Effector memory CD4-positive, alpha-beta T cell (primary cell): ENCODE data around the gene BRIP1.
"Not testable (repeated sequence)": the region's sequence is repeated elsewhere in the genome, so short reads cannot be mapped to it uniquely, and the experiment has no call there.

Experiments used
- DNase-seq, 3 donors: peaks; one replicate each; pipeline ENCODE4 v3.0.0-alpha.2; 2020
- H3K27ac ChIP-seq: 2 replicates; pipeline ENCODE4 v1.7.0; 2013; ENCODE audit warnings: mild to moderate bottlenecking, low read length, moderate library complexity; ENCODE audit not compliant: insufficient read depth, poor library complexity, severe bottlenecking
- H3K27me3 ChIP-seq: replicated peaks from 2 replicates; pipeline ENCODE4 v1.7.0; 2013; ENCODE audit warnings: mild to moderate bottlenecking, low read length; ENCODE audit not compliant: insufficient read depth, control insufficient read depth, poor library complexity, severe bottlenecking
- H3K36me3 ChIP-seq: 2 replicates; pipeline ENCODE4 v1.7.0; 2013; ENCODE audit warnings: mild to moderate bottlenecking, low read length, moderate library complexity; ENCODE audit not compliant: control insufficient read depth, insufficient read depth
- H3K4me1 ChIP-seq: 2 replicates; pipeline ENCODE4 v1.7.0; 2013; ENCODE audit warnings: low read length, mild to moderate bottlenecking; ENCODE audit not compliant: control insufficient read depth, insufficient read depth, poor library complexity, severe bottlenecking
- H3K4me3 ChIP-seq: 2 replicates; pipeline ENCODE4 v1.7.0; 2013; ENCODE audit warnings: low read length, low read depth, mild to moderate bottlenecking; ENCODE audit not compliant: insufficient read depth, poor library complexity, severe bottlenecking
- H3K9me3 ChIP-seq: 2 replicates; pipeline ENCODE4 v1.7.0; 2013; ENCODE audit warnings: mild to moderate bottlenecking, low read length, moderate library complexity; ENCODE audit not compliant: control insufficient read depth

The BRIP1 gene

GRCh38 chr17:61869138-61869537 lies 5.8 kb upstream of the BRIP1 start:
- peaks cover 2% of the 10 kb centered on the region for H3K4me1 ChIP-seq
- DNase-seq, result no peak
- no peak overlapping the region for H3K4me3 ChIP-seq
- peaks cover 33% of the 10 kb centered on the region for H3K36me3 ChIP-seq
- no peaks in the 10 kb centered on the region for H3K9me3 ChIP-seq
- no peaks in the 10 kb centered on the region for H3K27me3 ChIP-seq
- H3K27ac ChIP-seq, result no peak overlapping the region

- H3K9me3 ChIP-seq, result no peaks in the 10 kb centered on the region
- H3K36me3 ChIP-seq, result peaks cover 33% of the 10 kb centered on the region
- H3K4me1 ChIP-seq, result peaks cover 6% of the 10 kb centered on the region
- no peak for DNase-seq
- H3K4me3 ChIP-seq, result no peak overlapping the region
- H3K27ac ChIP-seq, result no peak overlapping the region
- H3K27me3 ChIP-seq, result no peaks in the 10 kb centered on the region
These were observed 4.7 kb upstream of the BRIP1 start for GRCh38 chr17:61868074-61868473.

GRCh38 chr17:61867033-61867432 lies 3.7 kb upstream of the BRIP1 start:
- Histone ChIP-seq H3K9me3 (no peaks in the 10 kb centered on the region), H3K4me1 (peaks cover 6% of the 10 kb centered on the region), H3K4me3 (no peak overlapping the region), H3K27ac (no peak overlapping the region), H3K27me3 (no peaks in the 10 kb centered on the region), H3K36me3 (peaks cover 33% of the 10 kb centered on the region)
- DNase-seq, result no peak

- DNase-seq, result no peak
- Histone ChIP-seq H3K4me1 (peaks cover 6% of the 10 kb centered on the region), H3K27me3 (no peaks in the 10 kb centered on the region), H3K9me3 (no peaks in the 10 kb centered on the region), H3K36me3 (peaks cover 19% of the 10 kb centered on the region), H3K27ac (peak overlapping the region; percentile 74), H3K4me3 (peak overlapping the region; percentile 88)
These were observed 436 bp upstream of the BRIP1 start for GRCh38 chr17:61863801-61864126.

- Histone ChIP-seq H3K4me1 (peaks cover 6% of the 10 kb centered on the region), H3K4me3 (peak overlapping the region; percentile 88), H3K36me3 (peaks cover 4% of the 10 kb centered on the region), H3K27ac (no peak overlapping the region), H3K27me3 (no peaks in the 10 kb centered on the region), H3K9me3 (no peaks in the 10 kb centered on the region)
- no peak for DNase-seq
These were observed 1.2 kb downstream of the BRIP1 start for GRCh38 chr17:61862105-61862574.

GRCh38 chr17:61860397-61860796 lies 2.9 kb downstream of the BRIP1 start:
- H3K36me3 ChIP-seq, H3K27me3 ChIP-seq, H3K27ac ChIP-seq, DNase-seq, H3K4me3 ChIP-seq, H3K9me3 ChIP-seq, H3K4me1 ChIP-seq: not testable (repeated sequence)

- no peaks in the 10 kb centered on the region for H3K27me3 ChIP-seq
- no peaks in the 10 kb centered on the region for H3K36me3 ChIP-seq
These were observed 7.3 kb downstream of the BRIP1 start for GRCh38 chr17:61856035-61856434.

GRCh38 chr17:61852857-61853256 lies 10.5 kb downstream of the BRIP1 start:
- H3K27ac ChIP-seq, result no peak overlapping the region
- H3K4me1 ChIP-seq, result no peaks in the 10 kb centered on the region
- no peak overlapping the region for H3K4me3 ChIP-seq
- H3K36me3 ChIP-seq, result no peaks in the 10 kb centered on the region
- no peak for DNase-seq
- no peaks in the 10 kb centered on the region for H3K9me3 ChIP-seq
- no peaks in the 10 kb centered on the region for H3K27me3 ChIP-seq

More at GRCh38 chr17:61856035-61856434, 7.3 kb downstream of the BRIP1 start:
- H3K4me3 ChIP-seq, result no peak overlapping the region
- no peaks in the 10 kb centered on the region for H3K4me1 ChIP-seq
- H3K27ac ChIP-seq, result no peak overlapping the region
- no peak for DNase-seq
- H3K9me3 ChIP-seq, result no peaks in the 10 kb centered on the region

- no peaks in the 10 kb centered on the region for H3K27me3 ChIP-seq
- DNase-seq, result no peak
- H3K4me3 ChIP-seq, result no peak overlapping the region
- H3K9me3 ChIP-seq, result no peaks in the 10 kb centered on the region
- no peaks in the 10 kb centered on the region for H3K4me1 ChIP-seq
- no peaks in the 10 kb centered on the region for H3K36me3 ChIP-seq
- H3K27ac ChIP-seq, result no peak overlapping the region
These were observed 13.7 kb downstream of the BRIP1 start for GRCh38 chr17:61849674-61850073.

GRCh38 chr17:61848896-61849295 lies 14.4 kb downstream of the BRIP1 start:
- Histone ChIP-seq H3K36me3 (no peaks in the 10 kb centered on the region), H3K9me3 (no peaks in the 10 kb centered on the region), H3K27me3 (no peaks in the 10 kb centered on the region), H3K4me3 (no peak overlapping the region), H3K4me1 (no peaks in the 10 kb centered on the region), H3K27ac (no peak overlapping the region)
- DNase-seq, result no peak

GRCh38 chr17:61848247-61848646 lies 15.1 kb downstream of the BRIP1 start:
- DNase-seq, result no peak
- no peaks in the 10 kb centered on the region for H3K36me3 ChIP-seq
- H3K4me1 ChIP-seq, result no peaks in the 10 kb centered on the region
- no peak overlapping the region for H3K27ac ChIP-seq
- no peaks in the 10 kb centered on the region for H3K9me3 ChIP-seq
- no peak overlapping the region for H3K4me3 ChIP-seq
- no peaks in the 10 kb centered on the region for H3K27me3 ChIP-seq
